Bronchial smooth muscle cell (primary cell): ENCODE measurements around the gene GJD3. TPM values are rescaled to one million over a fixed set of nuclear protein-coding genes. Genes with fewer than 3 reads are reported as not detected.

Experiments used
- total RNA-seq: library from RNA; depleted of rRNA; stranded (reverse); fragments of >200 nt; gene quantifications from 2 replicates; pipeline ENCODE4 v1.2.1, GENCODE V29; 2014

Gene GJD3
- total RNA-seq: 2.4 and 3.0 TPM in 2 replicates

GRCh38 chr17:40364121-40364861 lies at the start of gene GJD3:
Gene GJD3, minus strand, starts transcription at chr17:40364737. Its CDS starts 922 bp downstream, at chr17:40363815.

Other genes starting within 250 kb of the GJD3 start
- 32.2 and 32.6 TPM in 2 replicates for gene MSL1, start 242.8 kb downstream of the GJD3 start, total RNA-seq
- gene CASC3, start 224.2 kb downstream of the GJD3 start, total RNA-seq: 21.2 and 25.5 TPM in 2 replicates
- gene RAPGEFL1, start 187.3 kb downstream of the GJD3 start, total RNA-seq: 0.52 and 1.6 TPM in 2 replicates
- 2.6 and 5.0 TPM in 2 replicates for gene WIPF2, start 145.4 kb downstream of the GJD3 start, total RNA-seq
- gene CDC6, start 76.9 kb downstream of the GJD3 start, total RNA-seq: 0.94 and 1.7 TPM in 2 replicates
- gene RARA, start 55.6 kb downstream of the GJD3 start, total RNA-seq: 3.9 and 6.9 TPM in 2 replicates
- 1.7 and 14.8 TPM in 2 replicates for gene TOP2A, start 53.2 kb upstream of the GJD3 start, total RNA-seq
- gene IGFBP4, start 78.7 kb upstream of the GJD3 start, total RNA-seq: 218 and 260 TPM in 2 replicates
- gene TNS4, start 136.9 kb upstream of the GJD3 start, total RNA-seq: not detected in 2 replicates
- not detected in 2 replicates for gene CCR7, start 200.7 kb upstream of the GJD3 start, total RNA-seq